Activated B cell treated with CpG ODN at 0.5 μM for 24 hours (primary cell): ENCODE results near the gene LRGUK. TPM values are rescaled to one million over a fixed set of nuclear protein-coding genes. Genes with fewer than 3 reads are reported as not detected.

Experiments used
- ATAC-seq: fragments of 200-7000 bp; cut with Tn5 transposase; one replicate; pipeline ENCODE4 v1.10.0; 2021; ENCODE audit warnings: low read depth, mild to moderate bottlenecking, moderate library complexity
- CTCF ChIA-PET: fragments of 350-600 bp; sonication (Branson Sonifier 250); formaldehyde crosslinking; loops from one replicate; lab custom pipeline; 2021; ENCODE audit warnings: antibody characterized with exemption; lab: Charles Lee
- POLR2A ChIA-PET: fragments of 350-600 bp; sonication (Branson Sonifier 250); formaldehyde crosslinking; loops from one replicate; lab custom pipeline; 2021; ENCODE audit warnings: antibody characterized with exemption; lab: Charles Lee
- DNase-seq: peaks from one replicate; pipeline ENCODE4 v3.0.0; 2022
- H3K27ac Mint-ChIP-seq: one replicate; pipeline ENCODE4 v1.8.0; 2020; ENCODE audit warnings: mixed read lengths
- H3K27me3 Mint-ChIP-seq: one replicate; pipeline ENCODE4 v1.8.0; 2021; ENCODE audit warnings: mixed read lengths
- H3K36me3 Mint-ChIP-seq: one replicate; pipeline ENCODE4 v1.8.0; 2021; ENCODE audit warnings: low read depth, mixed read lengths
- H3K4me1 Mint-ChIP-seq: one replicate; pipeline ENCODE4 v1.8.0; 2021; ENCODE audit warnings: mixed read lengths
- H3K4me3 Mint-ChIP-seq: one replicate; pipeline ENCODE4 v1.8.0; 2020; ENCODE audit warnings: mild to moderate bottlenecking, mixed read lengths
- H3K9me3 Mint-ChIP-seq: one replicate; pipeline ENCODE4 v1.8.0; 2020; ENCODE audit warnings: mixed read lengths
- intact Hi-C: fragments of 100-400 bp; cut with micrococcal nuclease; formaldehyde crosslinking; loops from one replicate; pipeline ENCODE4 v1.15.1; 2024
- total RNA-seq: library from RNA; stranded (reverse); gene quantifications from 2 replicates; pipeline ENCODE4 v1.2.3, GENCODE V29; 2022
- TF ChIP-seq, protein P1 (sequence below): fragments of 200-600 bp; IDR thresholded peaks from one replicate; pipeline ENCODE4 v1.8.0; 2022; ENCODE audit warnings: antibody characterized with exemption, mild to moderate bottlenecking

LRGUK gene
- total RNA-seq, 1 donor from 2014 or later: 1.0 TPM

- DNase-seq (no peak), ATAC-seq (no peak)
- intact Hi-C loops: no loop called here
- TF ChIP-seq, protein P1, sequence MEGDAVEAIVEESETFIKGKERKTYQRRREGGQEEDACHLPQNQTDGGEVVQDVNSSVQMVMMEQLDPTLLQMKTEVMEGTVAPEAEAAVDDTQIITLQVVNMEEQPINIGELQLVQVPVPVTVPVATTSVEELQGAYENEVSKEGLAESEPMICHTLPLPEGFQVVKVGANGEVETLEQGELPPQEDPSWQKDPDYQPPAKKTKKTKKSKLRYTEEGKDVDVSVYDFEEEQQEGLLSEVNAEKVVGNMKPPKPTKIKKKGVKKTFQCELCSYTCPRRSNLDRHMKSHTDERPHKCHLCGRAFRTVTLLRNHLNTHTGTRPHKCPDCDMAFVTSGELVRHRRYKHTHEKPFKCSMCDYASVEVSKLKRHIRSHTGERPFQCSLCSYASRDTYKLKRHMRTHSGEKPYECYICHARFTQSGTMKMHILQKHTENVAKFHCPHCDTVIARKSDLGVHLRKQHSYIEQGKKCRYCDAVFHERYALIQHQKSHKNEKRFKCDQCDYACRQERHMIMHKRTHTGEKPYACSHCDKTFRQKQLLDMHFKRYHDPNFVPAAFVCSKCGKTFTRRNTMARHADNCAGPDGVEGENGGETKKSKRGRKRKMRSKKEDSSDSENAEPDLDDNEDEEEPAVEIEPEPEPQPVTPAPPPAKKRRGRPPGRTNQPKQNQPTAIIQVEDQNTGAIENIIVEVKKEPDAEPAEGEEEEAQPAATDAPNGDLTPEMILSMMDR: no peak
- Mint-ChIP-seq H3K36me3 (no peaks in the 10 kb centered on the region), H3K27ac (no peak overlapping the region), H3K4me3 (no peak overlapping the region), H3K9me3 (no peaks in the 10 kb centered on the region), H3K4me1 (no peaks in the 10 kb centered on the region), H3K27me3 (peaks cover 2% of the 10 kb centered on the region)
- ChIA-PET POLR2A (no interaction called here), CTCF (interaction anchor here (0.7 to 1.7 kb wide), 2 partner anchors 13 to 1550 kb away, joined by 3 to 7 read pairs; no protein-coding TSS in a partner anchor)
Observed at GRCh38 chr7:134154581-134155130, 27.5 kb downstream of the LRGUK start.

GRCh38 chr7:134155206-134155605 lies 28.1 kb downstream of the LRGUK start:
- ATAC-seq: no peak
- no peaks in the 10 kb centered on the region for H3K9me3 Mint-ChIP-seq
- H3K36me3 Mint-ChIP-seq: no peaks in the 10 kb centered on the region
- no peak overlapping the region for H3K27ac Mint-ChIP-seq
- H3K4me3 Mint-ChIP-seq: no peak overlapping the region
- TF ChIP-seq, protein P1: no peak
- ChIA-PET CTCF (interaction anchor here (0.7 to 1.7 kb wide), 2 partner anchors 14 to 1549 kb away, joined by 3 to 7 read pairs; no protein-coding TSS in a partner anchor), POLR2A (no interaction called here)
- intact Hi-C loops: no loop called here
- DNase-seq: no peak
- no peaks in the 10 kb centered on the region for H3K4me1 Mint-ChIP-seq
- H3K27me3 Mint-ChIP-seq: peaks cover 2% of the 10 kb centered on the region

- no peaks in the 10 kb centered on the region for H3K36me3 Mint-ChIP-seq
- POLR2A ChIA-PET: no interaction called here
- TF ChIP-seq, protein P1: no peak
- DNase-seq: no peak
- ATAC-seq: no peak
- no peaks in the 10 kb centered on the region for H3K9me3 Mint-ChIP-seq
- no peaks in the 10 kb centered on the region for H3K4me1 Mint-ChIP-seq
- CTCF ChIA-PET: no interaction called here
- H3K4me3 Mint-ChIP-seq: no peak overlapping the region
- intact Hi-C loops: no loop called here
- peaks cover 2% of the 10 kb centered on the region for H3K27me3 Mint-ChIP-seq
- no peak overlapping the region for H3K27ac Mint-ChIP-seq
Observed at GRCh38 chr7:134155871-134156270, 28.7 kb downstream of the LRGUK start.

GRCh38 chr7:134165252-134165651 lies 38.1 kb downstream of the LRGUK start:
- TF ChIP-seq, protein P1: no peak
- H3K36me3 Mint-ChIP-seq: no peaks in the 10 kb centered on the region
- H3K4me1 Mint-ChIP-seq: no peaks in the 10 kb centered on the region
- no peaks in the 10 kb centered on the region for H3K9me3 Mint-ChIP-seq
- CTCF ChIA-PET: no interaction called here
- H3K4me3 Mint-ChIP-seq: no peak overlapping the region
- intact Hi-C loops: no loop called here
- DNase-seq: no peak
- POLR2A ChIA-PET: no interaction called here
- ATAC-seq: no peak
- peaks cover 2% of the 10 kb centered on the region for H3K27me3 Mint-ChIP-seq
- H3K27ac Mint-ChIP-seq: no peak overlapping the region

DNA sequence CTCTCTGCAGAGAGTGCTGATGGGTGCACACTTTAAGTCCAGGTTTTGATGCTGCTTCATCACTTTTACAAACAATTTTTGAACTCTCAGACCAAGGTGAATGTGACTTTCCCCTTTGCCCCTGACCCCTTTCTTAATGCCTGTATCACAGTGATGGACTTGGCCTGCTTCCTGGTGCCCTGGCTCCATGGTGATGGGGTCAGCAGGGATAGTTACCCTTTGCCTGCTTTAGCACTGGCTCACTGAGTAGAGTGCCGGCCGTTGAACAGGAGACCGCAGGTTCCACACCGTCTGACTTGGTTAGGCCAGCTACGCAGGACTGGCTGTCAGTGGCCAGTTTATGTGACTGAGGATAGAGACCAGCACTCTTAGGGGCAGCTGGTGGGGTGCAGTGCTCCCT lies 40.1 kb downstream of the LRGUK start:
- intact Hi-C loops: no loop called here
- CTCF ChIA-PET: no interaction called here

More for the DNA sequence above, 40.1 kb downstream of the LRGUK start:
- no peak for DNase-seq
- no peak for ATAC-seq
- Mint-ChIP-seq H3K9me3 (no peaks in the 10 kb centered on the region), H3K27ac (no peak overlapping the region), H3K4me1 (no peaks in the 10 kb centered on the region), H3K4me3 (no peak overlapping the region), H3K36me3 (no peaks in the 10 kb centered on the region), H3K27me3 (peaks cover 2% of the 10 kb centered on the region)
- POLR2A ChIA-PET: no interaction called here
- TF ChIP-seq, protein P1: no peak
